ENCODE data around the gene HES2.

DNA sequence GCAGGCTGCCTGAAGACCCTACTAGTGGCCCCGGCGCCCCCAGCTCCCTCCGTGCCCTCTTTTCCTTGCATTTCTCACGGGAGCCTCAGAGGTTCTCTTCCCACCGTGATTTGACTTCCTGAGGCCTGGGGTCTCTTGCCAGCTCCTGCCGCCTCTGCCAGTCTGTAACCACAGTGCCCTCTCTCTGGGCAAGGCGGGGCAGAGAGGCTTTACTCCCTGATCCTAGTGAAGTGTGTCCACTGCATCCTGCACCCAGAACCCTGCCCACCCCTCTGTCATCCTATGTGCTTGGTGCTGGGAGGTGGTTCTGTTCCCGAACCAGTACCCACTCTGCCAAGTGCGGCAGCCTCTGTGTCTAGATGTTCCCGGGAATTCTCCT lies 7.2 kb upstream of the HES2 start:
- TF ChIP-seq POLR2A (IDR thresholded peaks at IDR 0.05) (no peak), EP300 (IDR thresholded peaks at IDR 0.05) (no peak)
- TF ChIP-seq, protein P1, sequence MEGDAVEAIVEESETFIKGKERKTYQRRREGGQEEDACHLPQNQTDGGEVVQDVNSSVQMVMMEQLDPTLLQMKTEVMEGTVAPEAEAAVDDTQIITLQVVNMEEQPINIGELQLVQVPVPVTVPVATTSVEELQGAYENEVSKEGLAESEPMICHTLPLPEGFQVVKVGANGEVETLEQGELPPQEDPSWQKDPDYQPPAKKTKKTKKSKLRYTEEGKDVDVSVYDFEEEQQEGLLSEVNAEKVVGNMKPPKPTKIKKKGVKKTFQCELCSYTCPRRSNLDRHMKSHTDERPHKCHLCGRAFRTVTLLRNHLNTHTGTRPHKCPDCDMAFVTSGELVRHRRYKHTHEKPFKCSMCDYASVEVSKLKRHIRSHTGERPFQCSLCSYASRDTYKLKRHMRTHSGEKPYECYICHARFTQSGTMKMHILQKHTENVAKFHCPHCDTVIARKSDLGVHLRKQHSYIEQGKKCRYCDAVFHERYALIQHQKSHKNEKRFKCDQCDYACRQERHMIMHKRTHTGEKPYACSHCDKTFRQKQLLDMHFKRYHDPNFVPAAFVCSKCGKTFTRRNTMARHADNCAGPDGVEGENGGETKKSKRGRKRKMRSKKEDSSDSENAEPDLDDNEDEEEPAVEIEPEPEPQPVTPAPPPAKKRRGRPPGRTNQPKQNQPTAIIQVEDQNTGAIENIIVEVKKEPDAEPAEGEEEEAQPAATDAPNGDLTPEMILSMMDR (IDR thresholded peaks at IDR 0.05) = no peak
